GM23338 (cell line): Measurements from ENCODE around the gene WSCD2. TPM values are rescaled to one million over a fixed set of nuclear protein-coding genes. Genes with fewer than 3 reads are reported as not detected.

Source experiments
- ATAC-seq: fragments of 200-7000 bp; cut with Tn5 transposase; 3 replicates; pipeline ENCODE4 v1.9.1; 2020
- DNase-seq: peaks from one replicate; pipeline ENCODE4 v3.0.0-alpha.2; 2015; ENCODE audit warnings: low spot score
- H2AFZ ChIP-seq: fragments of 200-600 bp; sonication (generic); 2 replicates; pipeline ENCODE4 v1.8.0; 2016; ENCODE audit warnings: antibody characterized with exemption, mild to moderate bottlenecking, moderate library complexity
- H3F3A ChIP-seq: fragments of 200-600 bp; sonication (generic); replicated peaks from 2 replicates; pipeline ENCODE4 v1.8.0; 2017; ENCODE audit warnings: antibody characterized with exemption, mixed run types, low read depth
- H3K27ac ChIP-seq: fragments of 200-600 bp; sonication (generic); 2 replicates; pipeline ENCODE4 v1.6.1; 2016; ENCODE audit warnings: low read depth
- H3K27me3 ChIP-seq: fragments of 200-600 bp; sonication (generic); 2 replicates; pipeline ENCODE4 v1.8.0; 2016; ENCODE audit warnings: mild to moderate bottlenecking, mixed run types, moderate library complexity; ENCODE audit not compliant: insufficient read depth
- H3K36me3 ChIP-seq: fragments of 200-600 bp; sonication (generic); 2 replicates; pipeline ENCODE4 v1.8.0; 2016; ENCODE audit warnings: mild to moderate bottlenecking; ENCODE audit not compliant: insufficient read depth
- H3K4me1 ChIP-seq: fragments of 200-600 bp; sonication (generic); 2 replicates; pipeline ENCODE4 v1.8.0; 2016; ENCODE audit warnings: mild to moderate bottlenecking, moderate library complexity; ENCODE audit not compliant: insufficient read depth
- H3K4me2 ChIP-seq: fragments of 200-600 bp; sonication (generic); 2 replicates; pipeline ENCODE4 v1.7.1; 2017; ENCODE audit warnings: mixed run types
- H3K4me3 ChIP-seq: fragments of 200-600 bp; sonication (generic); 2 replicates; pipeline ENCODE4 v1.6.1; 2016; ENCODE audit warnings: mixed run types
- H3K79me2 ChIP-seq: fragments of 200-600 bp; sonication (generic); replicated peaks from 2 replicates; pipeline ENCODE4 v1.8.0; 2017; ENCODE audit warnings: mild to moderate bottlenecking; ENCODE audit not compliant: insufficient read depth
- H3K9me2 ChIP-seq: fragments of 200-600 bp; sonication (generic); 2 replicates; pipeline ENCODE4 v1.8.0; 2017; ENCODE audit not compliant: insufficient read depth
- H4K20me1 ChIP-seq: fragments of 200-600 bp; sonication (generic); replicated peaks from 2 replicates; pipeline ENCODE4 v1.8.0; 2017; ENCODE audit warnings: mild to moderate bottlenecking; ENCODE audit not compliant: insufficient read depth
- H3K27ac Mint-ChIP-seq: 2 replicates; pipeline ENCODE4 v1.8.0; 2020; ENCODE audit warnings: inconsistent platforms, mild to moderate bottlenecking, moderate library complexity, mixed read lengths
- H3K27me3 Mint-ChIP-seq: 3 replicates; pipeline ENCODE4 v1.8.0; 2022; ENCODE audit warnings: low read depth, mild to moderate bottlenecking, moderate library complexity, mixed read lengths, inconsistent platforms; ENCODE audit not compliant: insufficient read depth, poor library complexity
- H3K36me3 Mint-ChIP-seq: 3 replicates; pipeline ENCODE4 v1.8.0; 2021; ENCODE audit warnings: low read depth, mild to moderate bottlenecking, inconsistent platforms, moderate library complexity, mixed read lengths
- H3K4me1 Mint-ChIP-seq: 3 replicates; pipeline ENCODE4 v1.8.0; 2020; ENCODE audit warnings: mild to moderate bottlenecking, inconsistent platforms, mixed read lengths
- H3K4me3 Mint-ChIP-seq: 3 replicates; pipeline ENCODE4 v1.8.0; 2021; ENCODE audit warnings: moderate library complexity, mild to moderate bottlenecking, inconsistent platforms, mixed read lengths
- H3K9me3 Mint-ChIP-seq: 3 replicates; pipeline ENCODE4 v1.8.0; 2020; ENCODE audit warnings: moderate library complexity, mild to moderate bottlenecking, inconsistent platforms, mixed read lengths
- ETS1 ChIP-seq: IDR thresholded peaks from 2 replicates; pipeline ENCODE4 v1.6.1; 2016; ENCODE audit warnings: antibody characterized with exemption
- REST ChIP-seq: IDR thresholded peaks from one replicate; pipeline ENCODE4 v1.6.1; 2018; ENCODE audit warnings: antibody characterized with exemption; ENCODE audit not compliant: unreplicated experiment
- ZNF331 ChIP-seq: fragments of 250-450 bp; sonication (Bioruptor Pico); IDR thresholded peaks from 2 replicates; pipeline ENCODE4 v1.5.0; 2020; ENCODE audit warnings: low read depth, mild to moderate bottlenecking, moderate library complexity
- ZNF462 ChIP-seq: fragments of 250-450 bp; sonication (Bioruptor Pico); IDR thresholded peaks from 2 replicates; pipeline ENCODE4 v1.5.0; 2020; ENCODE audit warnings: mild to moderate bottlenecking, moderate library complexity
- polyA plus RNA-seq: library from polyadenylated mRNA; unstranded; fragments of >200 nt; fragmentation: Nextera tagmentation; extraction: Ambion mirVana; gene quantifications from 2 replicates; pipeline ENCODE4 v1.2.1, GENCODE V29; 2016
- total RNA-seq: library from RNA; depleted of rRNA; stranded (reverse); fragments of >200 nt; shearing (Covaris generic); gene quantifications from 2 replicates; pipeline ENCODE4 v1.2.3, GENCODE V29; 2014

WSCD2 gene
- total and polyA plus RNA-seq, 2 experiments from 2014 or later: 0.66 to 3.1 TPM

GRCh38 chr12:108133482-108133881, 4.4 kb downstream of the WSCD2 start (continued):
- TF ChIP-seq ETS1 (no peak), ZNF331 (CRISPR knock-in tag) (no peak)

- Mint-ChIP-seq H3K9me3 (no peaks in the 10 kb centered on the region), H3K36me3 (no peaks in the 10 kb centered on the region), H3K27ac (no peak overlapping the region), H3K27me3 (peaks cover 8% of the 10 kb centered on the region), H3K4me3 (no peak overlapping the region), H3K4me1 (peaks cover 24% of the 10 kb centered on the region)
- no peaks in the 10 kb centered on the region for H3K36me3 ChIP-seq
- H3K4me2 ChIP-seq: no peak overlapping the region
- no peaks in the 10 kb centered on the region for H3K79me2 ChIP-seq
- no peaks in the 10 kb centered on the region for H3F3A ChIP-seq
- H3K4me3 ChIP-seq: no peak overlapping the region
- H2AFZ ChIP-seq: no peak overlapping the region
- no peaks in the 10 kb centered on the region for H3K9me2 ChIP-seq
- no peak for ATAC-seq
- H3K4me1 ChIP-seq: peaks cover 6% of the 10 kb centered on the region; the same call in 1 of the 2 replicates
- H3K27ac ChIP-seq: no peak overlapping the region
- H4K20me1 ChIP-seq: no peaks in the 10 kb centered on the region
- H3K27me3 ChIP-seq: peaks cover 16% of the 10 kb centered on the region
- TF ChIP-seq REST: no peak
- DNase-seq: no peak
These were observed 5.7 kb downstream of the WSCD2 start for GRCh38 chr12:108134744-108135143.

- no peaks in the 10 kb centered on the region for H3K36me3 ChIP-seq
- H3K27ac ChIP-seq: no peak overlapping the region
- no peaks in the 10 kb centered on the region for H3F3A ChIP-seq
- Mint-ChIP-seq H3K36me3 (no peaks in the 10 kb centered on the region), H3K9me3 (no peaks in the 10 kb centered on the region), H3K4me1 (peaks cover 19% of the 10 kb centered on the region), H3K27me3 (peaks cover under 1% of the 10 kb centered on the region), H3K4me3 (no peak overlapping the region), H3K27ac (no peak overlapping the region)
- no peaks in the 10 kb centered on the region for H4K20me1 ChIP-seq
- H2AFZ ChIP-seq: no peak overlapping the region
- H3K4me1 ChIP-seq: no peaks in the 10 kb centered on the region
- no peak overlapping the region for H3K4me3 ChIP-seq
- peaks cover 8% of the 10 kb centered on the region for H3K27me3 ChIP-seq
- no peak for ATAC-seq
- H3K9me2 ChIP-seq: no peaks in the 10 kb centered on the region
- DNase-seq: no peak
- no peak overlapping the region for H3K4me2 ChIP-seq
- H3K79me2 ChIP-seq: no peaks in the 10 kb centered on the region
- no peak for TF ChIP-seq ZNF462 (CRISPR knock-in tag)
- TF ChIP-seq ETS1: no peak
These were observed 6.5 kb downstream of the WSCD2 start for GRCh38 chr12:108135627-108136026.
